ENCODE data around the gene ERC1. TPM values are rescaled to one million over a fixed set of nuclear protein-coding genes. Genes with fewer than 3 reads are reported as not detected.
A peak's percentile ranks its signal among the peaks of the same experiment; 100 is the strongest.

The ERC1 gene
- total and polyA plus RNA-seq, 12 donors = 6.5 to 67.5 (median 47.5) TPM

DNA sequence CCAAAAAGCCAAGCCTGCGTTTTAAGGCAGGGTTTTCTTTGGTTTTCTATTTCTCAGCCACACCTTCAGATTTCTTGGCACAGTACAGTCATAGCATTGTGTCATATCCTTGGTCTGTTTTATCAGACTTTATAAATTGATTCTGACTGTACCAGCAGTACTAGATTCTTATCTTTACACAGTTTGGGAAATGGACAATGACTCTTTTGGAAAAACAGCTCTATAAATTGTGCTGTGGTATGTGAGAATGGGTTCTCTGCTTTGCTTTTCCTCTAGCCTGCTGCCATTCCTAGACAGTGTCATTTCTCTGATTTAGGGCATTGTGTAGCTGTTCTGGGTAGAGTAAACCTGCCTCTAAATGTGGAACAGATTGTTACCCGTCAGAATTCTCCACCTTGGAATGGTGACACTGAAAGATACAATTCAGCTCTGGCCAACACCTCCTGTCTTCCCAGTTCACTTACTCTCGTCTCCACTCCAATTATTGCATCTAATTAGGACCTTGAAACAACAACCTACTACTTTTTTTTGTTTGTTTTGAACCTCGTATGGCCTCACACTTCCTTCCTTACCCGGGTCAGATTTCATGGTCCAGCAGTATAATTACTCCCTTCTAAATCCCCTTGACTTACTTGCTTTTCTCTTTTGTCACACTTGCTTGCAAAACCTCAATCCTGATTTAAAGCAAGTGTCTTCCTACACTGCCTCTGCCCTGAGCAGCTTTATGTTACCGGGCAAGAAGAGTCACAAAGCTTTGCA, 226.3 kb downstream of the ERC1 start:
- H3K4me3 ChIP-seq = peak overlapping the region in 1 of 10 donors; percentile 8

DNA sequence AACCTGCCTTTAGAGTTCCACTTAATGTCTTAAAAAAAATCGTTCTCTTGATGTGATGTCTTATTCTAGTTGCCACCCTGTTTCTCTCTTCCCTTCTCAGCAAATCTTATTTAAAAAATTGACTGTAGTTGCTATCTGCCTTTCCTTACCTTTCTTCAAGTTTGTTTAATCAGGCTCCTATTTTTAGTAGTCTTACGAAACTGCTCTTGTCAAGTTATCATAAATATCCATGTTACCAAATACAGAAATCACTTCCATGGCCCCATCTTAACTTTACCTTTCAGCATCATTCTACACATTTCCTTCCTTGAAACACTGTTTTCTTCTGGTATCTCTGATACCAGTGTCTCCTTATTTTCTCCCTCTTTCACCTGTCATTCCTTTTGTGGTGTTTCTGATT, 227.3 kb downstream of the ERC1 start:
- Histone ChIP-seq H3K9me3 (no peaks in the 10 kb centered on the region), H3K36me3 (no peaks in the 10 kb centered on the region), H3K27me3 (no peaks in the 10 kb centered on the region), H3K27ac (peak overlapping the region; percentile 7 to 88 (median 70)), H3K4me3 (no peak overlapping the region), H3K4me1 (peaks cover 7 to 77% (median 48%) of the 10 kb centered on the region in 9 donors)
- 52 to 62% methylated on average over 2 of the region's 2 CpGs for WGBS, 2 donors
- no peak for ATAC-seq
- intact Hi-C loops (cut with DNase I) = no loop called here
- TF ChIP-seq CTCF (IDR thresholded peaks at IDR 0.05) = no peak
- no peak for DNase-seq

More for the DNA sequence above, 226.3 kb downstream of the ERC1 start:
- peak; percentile 71 to 94 (median 89) for ATAC-seq
- WGBS, 2 donors = 18% methylated on average over 6 of the region's 6 CpGs
- no peaks in the 10 kb centered on the region for H3K9me3 ChIP-seq
- peak in 1 of 2 donors; percentile 17 for DNase-seq
- intact Hi-C loops (cut with DNase I) = no loop called here
- H3K4me1 ChIP-seq = peaks cover 7 to 81% (median 48%) of the 10 kb centered on the region in 9 donors
- H3K27ac ChIP-seq = peak overlapping the region; percentile 48 to 88 (median 70)
- H3K27me3 ChIP-seq = no peaks in the 10 kb centered on the region
- no peaks in the 10 kb centered on the region for H3K36me3 ChIP-seq
- TF ChIP-seq CTCF (IDR thresholded peaks at IDR 0.05) = no peak

GRCh38 chr12:1220127-1221092, 229.4 kb downstream of the ERC1 start:
- peak in 1 of 2 donors; percentile 19 for DNase-seq
- no peaks in the 10 kb centered on the region for H3K9me3 ChIP-seq
- no peak for TF ChIP-seq CTCF (IDR thresholded peaks at IDR 0.05)
- H3K27ac ChIP-seq = peak overlapping the region in 9 of 10 donors; percentile 6 to 88 (median 53)
- no peak overlapping the region for H3K4me3 ChIP-seq
- no peaks in the 10 kb centered on the region for H3K36me3 ChIP-seq
- peaks cover 7 to 68% (median 48%) of the 10 kb centered on the region in 9 donors for H3K4me1 ChIP-seq
- intact Hi-C loops (cut with DNase I) = no loop called here
- no peaks in the 10 kb centered on the region for H3K27me3 ChIP-seq
- 28 to 44% methylated on average over 7 of the region's 7 CpGs for WGBS, 2 donors
- peak in 4 of 8 donors; percentile 12 to 43 (median 31) for ATAC-seq

Data from heart right ventricle (tissue), 16 donors.